Activated T-cell treated with anti-CD3 and anti-CD28 coated beads, Interleukin-2, amount 50 U/mL, for 4 hours (primary cell): ENCODE data around the gene ABCB9. TPM values are rescaled to one million over a fixed set of nuclear protein-coding genes. Genes with fewer than 3 reads are reported as not detected.
"Not testable (repeated sequence)": the region's sequence is repeated elsewhere in the genome, so short reads cannot be mapped to it uniquely, and the experiment has no call there.

Experiments
- ATAC-seq, 2 donors: fragments of 200-7000 bp; cut with Tn5 transposase; one replicate each; pipeline ENCODE4 v1.10.0; 2021
- DNase-seq: peaks from one replicate; pipeline ENCODE4 v3.0.0-alpha.2; 2020
- H3K27me3 Mint-ChIP-seq: one replicate; pipeline ENCODE4 v1.8.0; 2021; ENCODE audit warnings: low read depth, mixed read lengths
- H3K36me3 Mint-ChIP-seq: one replicate; pipeline ENCODE4 v1.8.0; 2022; ENCODE audit warnings: mixed read lengths; ENCODE audit not compliant: insufficient read depth
- H3K4me1 Mint-ChIP-seq: one replicate; pipeline ENCODE4 v1.8.0; 2021; ENCODE audit warnings: low read depth, mixed read lengths
- H3K4me3 Mint-ChIP-seq: one replicate; pipeline ENCODE4 v1.8.0; 2021; ENCODE audit warnings: mild to moderate bottlenecking, moderate library complexity, mixed read lengths
- H3K9me3 Mint-ChIP-seq: one replicate; pipeline ENCODE4 v1.8.0; 2021; ENCODE audit warnings: mixed read lengths
- total RNA-seq, 3 donors: library from RNA; stranded (reverse); gene quantifications; one replicate each; pipeline ENCODE4 v1.2.1, GENCODE V29; 2021

Gene ABCB9
- total RNA-seq, 3 donors from 2014 or later: 2.3 to 3.2 (median 2.9) TPM

DNA sequence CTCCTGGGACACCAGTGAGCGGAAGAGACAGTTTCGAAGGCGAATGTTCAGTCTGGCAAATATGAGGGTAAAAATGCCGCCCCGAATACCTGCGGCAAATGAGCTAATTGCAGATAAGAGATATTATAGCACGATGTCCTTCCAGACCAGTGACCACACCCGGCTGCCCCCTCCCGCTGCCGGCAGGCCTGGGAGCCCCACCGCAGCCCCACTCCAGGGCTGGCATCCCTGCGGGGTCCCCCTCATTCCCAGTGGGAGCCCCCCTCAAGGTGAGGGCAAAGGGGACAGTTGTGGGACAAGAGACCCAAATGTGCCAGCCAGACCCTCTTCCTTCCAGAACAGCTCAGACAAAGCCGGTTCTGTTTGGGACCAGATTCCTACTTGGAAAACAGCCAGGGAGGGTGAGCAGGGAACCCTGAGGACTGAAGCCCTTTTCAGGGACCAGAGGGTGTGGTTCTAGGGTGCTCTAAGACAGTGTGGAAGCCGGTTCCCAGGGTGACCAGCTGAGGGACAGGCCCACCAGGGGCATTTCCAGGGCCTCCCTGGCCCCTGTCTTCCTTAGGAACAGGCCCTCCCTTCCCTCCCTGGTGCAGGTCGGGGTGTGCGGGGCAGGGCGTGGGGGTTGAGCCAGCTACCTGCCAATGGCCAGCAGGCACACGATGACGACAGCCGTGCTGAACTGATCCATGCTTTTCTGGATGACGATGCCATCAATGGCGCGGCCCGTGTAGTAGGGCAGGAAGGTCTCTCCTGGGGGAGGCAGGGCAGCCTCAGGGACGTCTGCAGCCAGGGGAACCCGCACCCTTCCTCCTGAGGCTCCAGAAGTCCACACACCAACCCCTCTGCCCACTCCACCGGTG, 16.2 kb downstream of the ABCB9 start:
- H3K9me3 Mint-ChIP-seq: no peaks in the 10 kb centered on the region
- no peaks in the 10 kb centered on the region for H3K36me3 Mint-ChIP-seq
- ATAC-seq: no peak
- DNase-seq: no peak
- H3K4me1 Mint-ChIP-seq: peaks cover 26% of the 10 kb centered on the region
- H3K4me3 Mint-ChIP-seq: no peak overlapping the region
- no peaks in the 10 kb centered on the region for H3K27me3 Mint-ChIP-seq

DNA sequence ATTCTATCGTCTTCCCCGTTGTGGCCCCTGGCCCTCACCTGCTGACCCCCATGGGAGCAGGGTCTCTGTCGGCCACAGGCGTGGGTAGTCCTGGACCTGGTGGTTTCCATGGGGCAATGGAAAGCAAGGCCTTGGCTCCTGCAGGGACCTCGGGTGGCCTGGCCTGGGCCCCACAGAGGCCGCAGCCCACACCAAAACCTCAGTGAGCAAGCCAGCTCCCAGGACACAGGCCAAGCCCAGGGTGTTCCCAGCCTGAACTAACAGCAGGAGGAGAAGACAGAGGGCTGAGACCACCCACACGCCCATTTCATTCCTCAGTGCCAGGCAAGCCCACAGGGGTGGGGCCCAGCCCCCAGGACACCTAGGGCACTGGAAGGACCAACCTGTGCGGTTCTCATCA, 16.9 kb downstream of the ABCB9 start:
- Mint-ChIP-seq H3K9me3 (no peaks in the 10 kb centered on the region), H3K27me3 (no peaks in the 10 kb centered on the region), H3K4me3 (no peak overlapping the region), H3K36me3 (no peaks in the 10 kb centered on the region), H3K4me1 (peaks cover 26% of the 10 kb centered on the region)
- DNase-seq (no peak), ATAC-seq (no peak)

GRCh38 chr12:122948605-122949004, 17.7 kb downstream of the ABCB9 start:
- Mint-ChIP-seq H3K4me1 (peaks cover 27% of the 10 kb centered on the region), H3K9me3 (no peaks in the 10 kb centered on the region), H3K36me3 (no peaks in the 10 kb centered on the region), H3K4me3 (no peak overlapping the region), H3K27me3 (no peaks in the 10 kb centered on the region)
- ATAC-seq (no peak), DNase-seq (no peak)

- H3K9me3 Mint-ChIP-seq: no peaks in the 10 kb centered on the region
- H3K4me1 Mint-ChIP-seq: peaks cover 36% of the 10 kb centered on the region
- H3K36me3 Mint-ChIP-seq: no peaks in the 10 kb centered on the region
- no peaks in the 10 kb centered on the region for H3K27me3 Mint-ChIP-seq
- DNase-seq (no peak), ATAC-seq (no peak)
- peak overlapping the region; percentile 16 for H3K4me3 Mint-ChIP-seq
Measured at GRCh38 chr12:122947352-122947792, 18.9 kb downstream of the ABCB9 start.

DNA sequence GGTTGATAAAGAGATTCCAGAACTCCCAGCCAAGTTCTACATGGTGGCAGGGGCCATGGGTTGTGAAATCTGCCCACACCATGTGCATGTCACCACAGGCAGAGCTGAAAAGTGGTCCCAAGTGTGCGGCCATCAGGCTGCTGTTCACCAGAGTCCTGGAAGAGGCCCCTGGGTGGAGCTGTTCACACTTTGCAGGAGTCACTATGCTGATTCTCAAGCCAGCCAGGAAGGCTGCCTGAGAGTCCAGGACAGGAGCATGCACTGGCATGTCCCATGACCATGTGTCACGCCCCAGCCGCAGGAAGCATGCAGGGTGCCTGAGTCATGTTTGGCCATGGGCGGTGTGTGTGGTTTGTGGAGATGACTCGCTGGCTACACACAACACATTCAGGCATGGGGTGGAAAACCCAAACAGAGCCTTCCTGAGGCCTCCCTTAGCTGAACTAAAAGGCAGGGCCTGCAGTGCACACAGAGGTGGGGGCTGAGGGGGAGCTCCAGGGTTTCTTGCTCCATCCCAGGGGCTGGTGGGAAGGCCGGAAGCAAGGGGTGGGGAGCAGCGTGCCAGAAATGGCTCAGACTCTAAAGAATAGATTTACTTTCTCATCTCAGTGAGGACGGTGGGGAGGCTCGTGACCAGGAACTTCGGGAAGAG, 19.4 kb downstream of the ABCB9 start:
- Mint-ChIP-seq H3K4me3 (peak overlapping the region; percentile 16), H3K4me1 (peaks cover 33% of the 10 kb centered on the region), H3K9me3 (no peaks in the 10 kb centered on the region), H3K36me3 (no peaks in the 10 kb centered on the region), H3K27me3 (no peaks in the 10 kb centered on the region)
- DNase-seq: peak; percentile 62
- ATAC-seq: peak; percentile 95 to 98

DNA sequence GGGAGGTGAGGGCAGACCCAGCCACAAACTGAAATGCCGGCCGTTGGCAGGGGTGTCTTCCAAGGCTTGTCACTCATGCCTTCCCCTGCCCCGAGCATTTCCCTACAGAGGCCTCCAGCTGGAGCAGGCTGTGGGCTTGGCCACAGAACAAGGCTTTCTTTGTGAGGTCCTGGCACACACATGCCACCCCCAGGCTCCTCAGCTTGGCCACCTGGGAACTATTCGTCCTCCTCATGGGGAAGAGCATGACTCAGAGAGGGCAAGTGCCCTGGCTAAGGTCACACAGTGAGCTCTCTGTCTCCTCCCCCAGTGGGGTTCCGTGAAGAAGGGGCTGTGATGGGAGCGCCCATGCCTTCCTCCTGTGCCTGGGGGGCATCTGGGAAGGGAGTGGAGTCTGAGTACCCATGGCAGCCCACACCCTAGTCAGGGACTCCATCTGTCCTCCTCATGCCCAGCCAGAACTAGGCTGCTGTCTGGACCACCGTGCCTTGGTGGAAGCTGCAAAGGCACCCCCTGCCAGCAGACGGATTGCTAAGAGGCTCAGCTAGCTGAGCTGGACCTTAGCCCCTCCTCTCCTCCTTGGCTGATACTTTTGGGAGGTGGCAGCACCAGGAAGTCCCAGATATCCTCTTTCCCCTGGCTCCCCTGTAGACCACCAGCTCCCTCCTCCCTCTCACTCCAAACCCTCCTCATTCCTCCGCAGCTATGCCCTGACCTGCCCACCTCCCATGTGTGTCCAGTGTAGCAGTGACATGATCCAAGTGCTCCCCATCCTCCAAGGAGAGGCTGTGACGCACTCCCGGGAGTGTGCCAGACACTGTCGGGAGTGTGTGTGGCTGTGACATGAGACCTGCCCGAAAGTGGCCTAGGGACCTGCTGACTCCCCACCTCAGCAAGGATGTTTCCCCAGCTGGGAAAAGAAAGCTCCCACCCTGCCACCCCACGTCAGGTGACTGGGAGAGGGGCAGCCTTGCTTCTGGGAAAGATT, 21.4 kb downstream of the ABCB9 start:
- Mint-ChIP-seq H3K4me3 (no peak overlapping the region), H3K27me3 (no peaks in the 10 kb centered on the region), H3K36me3 (no peaks in the 10 kb centered on the region), H3K4me1 (peaks cover 33% of the 10 kb centered on the region), H3K9me3 (no peaks in the 10 kb centered on the region)
- DNase-seq (no peak), ATAC-seq (no peak)

DNA sequence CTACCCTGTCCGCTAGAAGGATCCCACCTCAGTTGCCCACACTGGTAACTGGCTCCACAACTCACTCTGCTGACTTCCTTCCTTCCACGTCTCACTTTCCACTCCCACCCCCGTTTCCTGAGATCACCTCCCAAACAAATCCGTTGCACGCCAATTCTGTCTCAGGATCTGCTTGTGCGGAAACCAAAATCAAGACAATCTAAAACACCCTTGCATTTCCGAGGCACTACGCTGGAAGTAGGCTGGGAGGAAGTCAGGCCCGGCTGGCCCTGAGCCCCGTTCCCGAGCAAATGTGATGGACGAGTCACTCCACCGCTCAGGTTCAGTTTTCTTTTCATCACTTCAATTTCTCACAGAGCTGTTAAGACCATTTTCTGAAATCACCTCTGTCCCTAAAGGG, 23.1 kb downstream of the ABCB9 start:
- H3K4me3 Mint-ChIP-seq: no peak overlapping the region

DNA sequence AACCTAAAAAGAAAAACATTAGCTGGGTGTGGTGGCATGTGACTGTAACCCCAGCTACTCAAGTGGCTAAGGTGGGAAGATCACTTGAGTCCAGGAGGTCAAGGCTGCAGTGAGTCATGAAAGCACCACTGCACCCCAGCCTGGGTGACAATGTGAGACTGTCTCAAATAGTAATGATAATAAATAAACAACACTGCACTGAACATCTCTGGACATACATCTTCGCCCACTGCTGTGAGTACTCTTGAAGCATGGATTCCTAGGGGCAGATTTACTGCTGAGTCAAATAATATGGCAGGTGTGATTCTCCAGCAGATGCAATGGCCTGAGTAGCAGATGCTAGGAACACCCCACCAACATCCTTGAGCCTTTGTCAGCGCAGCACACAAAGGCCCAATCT, 23.6 kb downstream of the ABCB9 start:
- H3K9me3 Mint-ChIP-seq: no peaks in the 10 kb centered on the region
- no peak for DNase-seq
- peaks cover 28% of the 10 kb centered on the region for H3K4me1 Mint-ChIP-seq
- H3K4me3 Mint-ChIP-seq: no peak overlapping the region
- H3K27me3 Mint-ChIP-seq: no peaks in the 10 kb centered on the region
- no peaks in the 10 kb centered on the region for H3K36me3 Mint-ChIP-seq
- ATAC-seq: no peak

More for the DNA sequence above, 23.1 kb downstream of the ABCB9 start:
- DNase-seq: no peak
- H3K9me3 Mint-ChIP-seq: no peaks in the 10 kb centered on the region
- no peaks in the 10 kb centered on the region for H3K27me3 Mint-ChIP-seq
- no peaks in the 10 kb centered on the region for H3K36me3 Mint-ChIP-seq
- peaks cover 32% of the 10 kb centered on the region for H3K4me1 Mint-ChIP-seq
- ATAC-seq: no peak

GRCh38 chr12:122941351-122941750, 24.9 kb downstream of the ABCB9 start:
- not testable (repeated sequence) for H3K9me3 Mint-ChIP-seq, H3K4me3 Mint-ChIP-seq, H3K27me3 Mint-ChIP-seq, ATAC-seq, DNase-seq, H3K36me3 Mint-ChIP-seq
- H3K4me1 Mint-ChIP-seq: peaks cover 15% of the 10 kb centered on the region

GRCh38 chr12:122939125-122939524, 27.1 kb downstream of the ABCB9 start:
- no peaks in the 10 kb centered on the region for H3K9me3 Mint-ChIP-seq
- no peak overlapping the region for H3K4me3 Mint-ChIP-seq
- H3K4me1 Mint-ChIP-seq: peaks cover 11% of the 10 kb centered on the region
- no peaks in the 10 kb centered on the region for H3K36me3 Mint-ChIP-seq
- ATAC-seq: no peak
- DNase-seq: no peak
- H3K27me3 Mint-ChIP-seq: no peaks in the 10 kb centered on the region

DNA sequence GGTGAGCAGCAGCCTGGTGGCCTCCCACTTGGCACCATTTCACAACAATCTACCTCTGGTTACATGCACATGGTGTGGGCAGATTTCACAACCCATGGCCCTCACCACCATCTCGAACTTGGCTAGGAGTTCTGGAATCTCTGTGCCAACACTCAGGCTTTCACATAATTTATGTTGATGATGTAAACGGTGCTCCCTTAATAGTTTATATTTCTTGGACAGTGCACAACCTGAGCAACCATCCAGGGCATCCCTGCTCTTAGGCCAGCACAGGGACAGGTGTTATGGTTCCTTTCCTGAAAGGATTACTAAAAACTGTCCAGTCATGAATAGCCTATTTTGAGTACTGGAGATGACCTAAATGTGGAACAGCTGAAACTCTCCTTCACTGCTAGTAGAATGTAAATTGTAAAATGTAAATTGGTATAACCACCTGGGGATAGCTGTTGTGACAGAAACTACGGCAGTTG, 28.6 kb downstream of the ABCB9 start:
- DNase-seq (no peak), ATAC-seq (no peak)
- no peak overlapping the region for H3K4me3 Mint-ChIP-seq
- peaks cover under 1% of the 10 kb centered on the region for H3K4me1 Mint-ChIP-seq
- H3K36me3 Mint-ChIP-seq: no peaks in the 10 kb centered on the region
- no peaks in the 10 kb centered on the region for H3K27me3 Mint-ChIP-seq
- no peaks in the 10 kb centered on the region for H3K9me3 Mint-ChIP-seq

DNA sequence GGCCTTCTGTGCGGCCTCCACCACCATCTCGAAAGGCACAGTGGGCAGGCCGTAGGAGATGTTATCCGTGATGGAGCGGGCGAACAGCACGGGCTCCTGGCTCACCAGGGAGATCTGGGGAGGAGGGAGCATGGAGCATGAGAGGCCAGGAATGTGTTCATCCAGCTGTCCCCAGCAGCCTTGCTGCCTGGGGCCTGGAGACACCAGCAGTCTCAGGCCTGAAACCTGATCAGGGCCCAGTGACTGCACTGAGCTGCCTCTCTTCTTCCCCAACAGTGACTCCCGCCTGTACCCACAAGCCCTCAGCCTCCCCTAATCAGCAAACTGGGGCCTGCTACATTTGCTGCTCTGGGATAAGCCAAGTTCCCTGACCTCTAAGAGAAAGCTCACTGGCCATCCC, 30.9 kb downstream of the ABCB9 start:
- Mint-ChIP-seq H3K27me3 (no peaks in the 10 kb centered on the region), H3K4me1 (no peaks in the 10 kb centered on the region), H3K4me3 (no peak overlapping the region), H3K9me3 (no peaks in the 10 kb centered on the region), H3K36me3 (no peaks in the 10 kb centered on the region)
- DNase-seq (no peak), ATAC-seq (no peak)

DNA sequence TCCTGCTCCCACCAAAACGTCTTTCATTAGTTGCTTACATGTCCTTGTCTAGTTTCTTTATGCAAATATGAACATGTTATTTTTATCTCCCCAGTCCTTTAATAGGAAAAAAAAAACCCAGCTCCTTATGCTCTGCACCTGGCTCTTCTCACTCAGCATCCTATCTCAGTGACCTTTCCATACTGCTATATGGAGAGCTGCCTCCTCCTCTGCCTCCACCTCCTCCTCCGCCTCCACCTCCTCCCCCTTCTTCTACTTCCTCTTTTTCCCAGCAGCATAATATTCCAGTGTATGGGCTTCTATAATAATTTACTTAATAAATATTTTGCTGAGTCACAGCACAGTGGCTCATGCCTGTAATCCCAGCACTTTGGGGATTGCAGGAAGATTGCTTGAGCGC, 31.5 kb downstream of the ABCB9 start:
- H3K27me3 Mint-ChIP-seq: no peaks in the 10 kb centered on the region
- no peak for DNase-seq
- no peak for ATAC-seq
- no peak overlapping the region for H3K4me3 Mint-ChIP-seq
- no peaks in the 10 kb centered on the region for H3K9me3 Mint-ChIP-seq
- H3K4me1 Mint-ChIP-seq: no peaks in the 10 kb centered on the region
- H3K36me3 Mint-ChIP-seq: no peaks in the 10 kb centered on the region

DNA sequence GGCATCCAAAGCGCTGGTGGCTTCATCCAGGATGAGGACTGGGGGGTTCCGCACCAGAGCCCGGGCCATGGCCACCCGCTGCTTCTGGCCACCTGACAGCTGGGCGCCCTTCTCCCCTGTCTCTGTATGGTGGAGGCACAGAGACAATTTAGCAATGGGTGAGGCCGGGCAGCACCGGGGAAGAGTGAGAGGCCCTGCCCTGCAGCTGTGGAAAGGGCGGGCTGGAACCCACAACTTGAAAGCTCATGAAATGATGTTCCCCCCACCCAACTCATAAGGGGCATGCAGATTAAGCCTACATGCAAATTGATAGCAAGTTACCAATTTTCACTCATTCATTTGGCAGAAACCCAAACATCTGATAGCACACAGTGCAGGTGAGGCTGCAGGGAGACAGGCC, 34.1 kb downstream of the ABCB9 start:
- DNase-seq: no peak
- Mint-ChIP-seq H3K36me3 (no peaks in the 10 kb centered on the region), H3K27me3 (no peaks in the 10 kb centered on the region), H3K4me3 (no peak overlapping the region), H3K4me1 (peaks cover 2% of the 10 kb centered on the region), H3K9me3 (no peaks in the 10 kb centered on the region)
- no peak for ATAC-seq
